HepG2 (cell line): ENCODE data around the gene BIRC5. TPM values are rescaled to one million over a fixed set of nuclear protein-coding genes. Genes with fewer than 3 reads are reported as not detected.
A peak's percentile ranks its signal among the peaks of the same experiment; 100 is the strongest.

Experiments used
- ARNTL ChIP-seq: sonication (generic); formaldehyde crosslinking; IDR thresholded peaks from 2 replicates; pipeline ENCODE4 v1.4.0; 2020; ENCODE audit warnings: mild to moderate bottlenecking, missing genetic modification reagents
- CERS6 ChIP-seq: sonication (generic); formaldehyde crosslinking; IDR thresholded peaks from 2 replicates; pipeline ENCODE4 v1.5.0; 2020; ENCODE audit warnings: missing genetic modification reagents
- ELF1 ChIP-seq: sonication (generic); formaldehyde crosslinking; IDR thresholded peaks from 2 replicates; pipeline ENCODE4 v1.4.0; 2020; ENCODE audit warnings: missing genetic modification reagents
- HMGXB3 ChIP-seq: sonication (generic); formaldehyde crosslinking; IDR thresholded peaks from 2 replicates; pipeline ENCODE4 v1.4.0; 2020; ENCODE audit warnings: missing genetic modification reagents, borderline replicate concordance
- NFATC3 ChIP-seq: sonication (generic); formaldehyde crosslinking; IDR thresholded peaks from 2 replicates; pipeline ENCODE4 v1.5.1; 2020; ENCODE audit warnings: mild to moderate bottlenecking, missing genetic modification reagents
- PHF20 ChIP-seq: sonication (generic); formaldehyde crosslinking; IDR thresholded peaks from 2 replicates; pipeline ENCODE4 v1.5.0; 2020; ENCODE audit warnings: mild to moderate bottlenecking, missing genetic modification reagents
- PHF5A ChIP-seq: IDR thresholded peaks from one replicate; pipeline ENCODE4 v1.6.1; 2018; ENCODE audit warnings: low read depth, missing genetic modification reagents; ENCODE audit not compliant: unreplicated experiment
- TOPORS ChIP-seq: sonication (generic); formaldehyde crosslinking; IDR thresholded peaks from 2 replicates; pipeline ENCODE4 v1.8.0; 2023; ENCODE audit warnings: mild to moderate bottlenecking, missing genetic modification reagents
- ZHX1 ChIP-seq: sonication (generic); formaldehyde crosslinking; IDR thresholded peaks from 2 replicates; pipeline ENCODE4 v1.8.1; 2022; ENCODE audit warnings: low read depth, mild to moderate bottlenecking, missing genetic modification reagents
- ZHX2 ChIP-seq, 2 experiments: sonication (generic) in 1 of 2; formaldehyde crosslinking in 1 of 2; IDR thresholded peaks; 2 replicates each; pipeline versions ENCODE4 v1.6.1 to v1.9.0; 2014 to 2022; ENCODE audit warnings: antibody characterized with exemption in 1 of 2, borderline replicate concordance in 1 of 2, inconsistent platforms in 1 of 2, low read depth in 1 of 2, missing genetic modification reagents in 1 of 2
- ZKSCAN8 ChIP-seq: IDR thresholded peaks from 2 replicates; pipeline ENCODE4 v1.6.1; 2016; ENCODE audit warnings: borderline replicate concordance, missing genetic modification reagents, missing compliant biosample characterization
- ZNF614 ChIP-seq: IDR thresholded peaks from 2 replicates; pipeline ENCODE4 v1.6.1; 2018; ENCODE audit warnings: missing biosample characterization, missing genetic modification reagents, inconsistent platforms, borderline replicate concordance
- polyA plus RNA-seq, 8 experiments: library from polyadenylated mRNA; depleted of rRNA in 3 of 8; stranded (reverse) in 7 of 8; unstranded in 1 of 8; fragments of >200 nt; fragmentation: Illumina TruSeq in 4 of 8; extraction: Trizol in 4 of 8; gene quantifications; 2 replicates each; pipeline versions ENCODE4 v1.2.1 to v1.2.3, GENCODE V29; 2011 to 2016; ENCODE audit warnings: low read depth in 4 of 8, missing spikeins in 1 of 8, mixed read lengths in 1 of 8; ENCODE audit not compliant: insufficient read depth in 1 of 8
- total RNA-seq, 5 experiments: library from RNA; depleted of rRNA; stranded (reverse); fragments of >200 nt; fragmentation: Illumina TruSeq; extraction: Trizol; gene quantifications; 2 replicates each; pipeline ENCODE4 v1.2.3, GENCODE V29; 2016; ENCODE audit warnings: low read depth in 1 of 5

BIRC5 gene
- total and polyA plus RNA-seq, 2 of the 13 experiments (the other 11 are each of a cell fraction or from before 2014, with no cell fraction given): 30.3 to 135 TPM

- TF ChIP-seq HMGXB3 (CRISPR knock-in tag) (peak; percentile 74), ELF1 (CRISPR knock-in tag) (peak; percentile 72), CERS6 (no peak), PHF5A (peak; percentile 70), NFATC3 (CRISPR knock-in tag) (peak; percentile 75), ZKSCAN8 (CRISPR knock-in tag) (peak; percentile 41; the same call in 1 of the 2 replicates), TOPORS (peak; percentile 99), ZHX2 (IDR thresholded peaks at IDR 0.05; ENCODE audit: low read depth) (no peak; the same call in none of the 2 replicates), ZHX2 (CRISPR knock-in tag; IDR thresholded peaks at IDR 0.05; ENCODE audit: borderline replicate concordance) (peak; percentile 80; the same call in 1 of the 2 replicates), ZNF614 (0 out of 2 replicates have a peak, but pooled peaks have one; percentile 60), ZHX1 (CRISPR knock-in tag) (no peak; the same call in 1 of the 2 replicates), ARNTL (CRISPR knock-in tag) (peak; percentile 68; the same call in 1 of the 2 replicates), PHF20 (CRISPR knock-in tag) (peak; percentile 36; the same call in 1 of the 2 replicates)
These were observed 27.1 kb upstream of the BIRC5 start, which contains the start of the genes AFMID and TK1 (continued) for GRCh38 chr17:78186692-78187595.
